Uterus (tissue), 2 donors: ENCODE data around the gene B4GALNT3.

Source experiments
- CTCF ChIP-seq, 4 experiments: fragments of 200-600 bp in 2 of 4; fragments of 450-650 bp in 2 of 4; sonication (generic) in 2 of 4; IDR thresholded peaks; one replicate each; pipeline ENCODE4 v1.5.1; 2016 to 2019; ENCODE audit warnings: antibody characterized with exemption in 4 of 4, mild to moderate bottlenecking in 2 of 4, moderate library complexity in 1 of 4
- POLR2A ChIP-seq, 2 donors: fragments of 450-650 bp; IDR thresholded peaks; one replicate each; pipeline ENCODE4 v1.6.1; 2016; ENCODE audit warnings: antibody characterized with exemption in 2 of 2, mild to moderate bottlenecking in 1 of 2, moderate library complexity in 1 of 2

- TF ChIP-seq CTCF (IDR thresholded peaks at IDR 0.05) (no peak), POLR2A (IDR thresholded peaks at IDR 0.05) (no peak)
Observed at GRCh38 chr12:597926-598568, 138.3 kb downstream of the B4GALNT3 start.
